D721Med (cell line): ENCODE data around the gene NT5DC1.
A peak's percentile ranks its signal among the peaks of the same experiment; 100 is the strongest.

Source experiments
- DNase-seq: peaks from one replicate; pipeline ENCODE4 v3.0.0; 2011; ENCODE audit warnings: low spot score; ENCODE audit not compliant: insufficient read length
- FAIRE-seq: peaks from 2 replicates; lab custom pipeline; 2011; peaks lifted over from hg19 to GRCh38; lab: Jason Lieb, UNC
- CTCF ChIP-seq: IDR thresholded peaks from 2 replicates; pipeline ENCODE4 v1.5.1; 2012; ENCODE audit warnings: mild to moderate bottlenecking, control low read depth; ENCODE audit not compliant: insufficient read depth; ENCODE audit errors: missing control alignments

Gene NT5DC1

DNA sequence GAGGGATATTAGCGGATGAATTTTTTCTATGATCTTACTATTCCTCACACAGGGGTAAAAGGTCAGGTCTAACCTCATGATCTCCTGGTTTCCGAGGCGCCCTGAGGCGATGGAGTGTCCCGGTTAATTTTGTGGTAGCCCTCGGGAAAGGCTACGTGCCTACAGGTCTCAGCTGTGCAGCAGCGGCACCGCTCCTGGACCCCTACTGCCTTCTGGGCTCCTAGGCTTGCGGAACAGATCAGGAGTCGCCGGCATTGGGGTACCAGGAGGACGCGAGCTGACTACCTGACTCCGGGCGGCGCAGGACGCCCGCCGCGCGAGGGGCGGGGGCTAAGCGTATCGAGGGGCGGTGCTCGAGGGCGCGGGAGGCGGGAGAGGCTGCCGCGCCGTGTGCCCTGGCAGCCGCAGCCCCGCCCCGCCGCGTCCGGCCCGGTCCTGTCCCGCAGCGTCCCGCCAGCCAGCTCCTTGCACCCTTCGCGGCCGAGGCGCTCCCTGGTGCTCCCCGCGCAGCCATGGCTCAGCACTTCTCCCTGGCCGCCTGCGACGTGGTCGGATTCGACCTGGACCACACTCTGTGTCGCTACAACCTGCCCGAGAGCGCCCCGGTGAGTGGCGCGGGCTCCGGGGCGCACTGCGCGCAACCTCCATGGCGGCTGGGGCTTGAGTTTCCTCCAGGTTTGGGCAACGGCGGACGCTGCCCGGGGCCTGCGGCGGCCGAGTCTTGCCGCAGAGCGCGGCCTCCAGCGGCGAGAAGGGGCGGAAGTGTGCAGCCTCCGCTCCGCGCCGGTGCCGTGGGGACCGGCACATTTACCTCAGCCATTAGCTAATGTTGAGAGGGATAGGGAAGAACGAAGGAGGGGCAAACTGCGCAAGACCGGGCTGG, at the start of gene NT5DC1:
Gene NT5DC1 (plus strand): TSS at position 435 of the 883 bp plus-strand sequence. CDS start 78 bp downstream, at position 513.
- TF ChIP-seq CTCF = no peak
- FAIRE-seq (no peak), DNase-seq (peak; percentile 69)

DNA sequence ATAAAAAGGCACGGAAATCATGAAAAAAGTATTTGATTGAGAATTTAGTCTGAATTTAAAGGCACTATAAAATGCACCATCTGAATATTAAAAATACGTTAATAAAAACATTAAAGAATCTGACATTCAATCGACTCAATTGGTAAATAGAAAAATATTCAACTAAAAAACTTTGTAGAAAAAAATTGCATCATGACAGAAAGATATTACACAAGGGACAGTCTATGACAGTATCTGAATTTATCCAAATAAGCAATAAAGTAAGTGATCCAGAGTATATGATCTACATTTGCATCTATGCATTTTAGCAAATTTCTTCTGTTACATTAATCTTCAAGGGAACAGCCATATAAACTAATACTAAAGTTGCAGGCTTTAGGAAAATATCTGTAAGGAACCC, 49.4 kb upstream of the NT5DC1 start:
- FAIRE-seq (no peak), DNase-seq (no peak)
- no peak for TF ChIP-seq CTCF

GRCh38 chr6:116055513-116055912, 45.1 kb upstream of the NT5DC1 start:
- DNase-seq = no peak
- FAIRE-seq = no peak
- no peak for TF ChIP-seq CTCF

- no peak for TF ChIP-seq CTCF
- no peak for FAIRE-seq
- no peak for DNase-seq
These were observed 42.9 kb upstream of the NT5DC1 start for GRCh38 chr6:116057766-116058165.

GRCh38 chr6:116059713-116060571, 40.7 kb upstream of the NT5DC1 start:
- FAIRE-seq (no peak), DNase-seq (no peak)
- no peak for TF ChIP-seq CTCF

DNA sequence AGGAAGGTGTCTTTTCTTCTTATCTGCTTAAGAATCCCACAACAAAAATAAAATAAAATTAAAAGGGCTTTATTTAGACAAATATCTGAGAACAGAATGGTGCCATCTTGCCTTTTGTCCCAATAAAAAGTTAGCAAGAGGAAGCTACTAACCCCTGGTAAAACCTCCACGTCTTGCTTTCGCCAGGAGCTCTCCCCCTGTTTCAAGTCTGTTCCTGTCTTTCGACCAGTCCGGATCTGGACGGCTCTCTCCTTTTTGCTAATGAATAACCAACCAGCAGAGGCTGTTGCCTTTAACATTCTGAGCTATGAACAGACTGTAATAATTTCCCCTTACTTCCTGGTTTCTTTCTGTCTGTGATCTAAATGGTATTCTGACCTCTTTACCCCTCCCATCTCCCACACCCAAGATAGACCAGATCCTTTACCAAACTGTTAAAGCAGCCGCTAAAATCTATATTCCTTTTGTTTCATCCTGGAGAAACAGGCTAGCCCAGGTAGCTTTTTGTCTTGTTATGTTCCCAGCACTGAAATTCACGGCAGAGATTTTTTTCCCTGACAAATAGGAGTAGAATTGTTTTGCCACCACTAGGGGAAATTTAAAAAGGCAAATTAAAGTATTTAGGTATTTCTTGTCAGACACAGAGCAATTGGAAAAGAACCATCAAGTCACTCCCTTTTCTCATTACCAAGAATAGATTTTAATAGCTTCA, 39.9 kb upstream of the NT5DC1 start, which contains the start of gene FRK:
Gene FRK (minus strand): TSS at position 320 of the 712 bp plus-strand sequence. CDS start 580 bp downstream, outside the sequence.
- DNase-seq = no peak
- TF ChIP-seq CTCF = no peak
- FAIRE-seq = no peak
